ENCODE data around the gene OGG1. TPM values are rescaled to one million over a fixed set of nuclear protein-coding genes. Genes with fewer than 3 reads are reported as not detected.

Gene OGG1
- total RNA-seq, 6 donors from 2014 or later = 13.7 to 49.2 (median 18.3) TPM

DNA sequence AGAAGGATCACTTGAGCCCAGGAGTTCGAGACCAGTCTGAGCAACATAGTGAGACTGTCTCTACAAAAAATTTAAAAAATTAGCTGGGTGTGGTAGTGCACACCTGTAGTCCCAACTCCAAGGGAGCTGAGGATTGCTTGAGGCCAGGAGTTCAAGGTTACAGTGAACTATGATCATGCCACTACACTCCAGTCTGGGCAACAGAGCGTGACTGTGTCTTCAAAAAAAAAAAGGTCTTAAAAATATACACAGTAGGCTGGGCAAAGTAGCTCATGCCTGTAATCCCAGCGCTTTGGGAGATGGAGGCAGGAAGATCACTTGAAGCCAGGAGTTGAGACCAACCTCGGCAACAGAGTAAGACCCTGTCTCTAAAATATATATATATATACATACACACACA is 31.2 kb downstream of the OGG1 start:
- H3K9me3 ChIP-seq = no peaks in the 10 kb centered on the region
- H3K4me1 ChIP-seq = peaks cover 0 to 18% (median 6%) of the 10 kb centered on the region in 4 donors
- H3K27ac ChIP-seq = peak overlapping the region in 2 of 4 donors; percentile 51 to 70
- DNase-seq = no peak
- TF ChIP-seq POLR2A (IDR thresholded peaks at IDR 0.05) (no peak), EP300 (IDR thresholded peaks at IDR 0.05) (no peak), POLR2AphosphoS5 (IDR thresholded peaks at IDR 0.05) (no peak)
- TF ChIP-seq, protein P1, sequence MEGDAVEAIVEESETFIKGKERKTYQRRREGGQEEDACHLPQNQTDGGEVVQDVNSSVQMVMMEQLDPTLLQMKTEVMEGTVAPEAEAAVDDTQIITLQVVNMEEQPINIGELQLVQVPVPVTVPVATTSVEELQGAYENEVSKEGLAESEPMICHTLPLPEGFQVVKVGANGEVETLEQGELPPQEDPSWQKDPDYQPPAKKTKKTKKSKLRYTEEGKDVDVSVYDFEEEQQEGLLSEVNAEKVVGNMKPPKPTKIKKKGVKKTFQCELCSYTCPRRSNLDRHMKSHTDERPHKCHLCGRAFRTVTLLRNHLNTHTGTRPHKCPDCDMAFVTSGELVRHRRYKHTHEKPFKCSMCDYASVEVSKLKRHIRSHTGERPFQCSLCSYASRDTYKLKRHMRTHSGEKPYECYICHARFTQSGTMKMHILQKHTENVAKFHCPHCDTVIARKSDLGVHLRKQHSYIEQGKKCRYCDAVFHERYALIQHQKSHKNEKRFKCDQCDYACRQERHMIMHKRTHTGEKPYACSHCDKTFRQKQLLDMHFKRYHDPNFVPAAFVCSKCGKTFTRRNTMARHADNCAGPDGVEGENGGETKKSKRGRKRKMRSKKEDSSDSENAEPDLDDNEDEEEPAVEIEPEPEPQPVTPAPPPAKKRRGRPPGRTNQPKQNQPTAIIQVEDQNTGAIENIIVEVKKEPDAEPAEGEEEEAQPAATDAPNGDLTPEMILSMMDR (IDR thresholded peaks at IDR 0.05) = no peak
- no peaks in the 10 kb centered on the region for H3K27me3 ChIP-seq
- H3K36me3 ChIP-seq = peaks cover 12 to 62% (median 38%) of the 10 kb centered on the region in 4 donors
- WGBS, 2 donors = 82 to 97% methylated on average over 4 of the region's 4 CpGs
- no peak overlapping the region for H3K4me3 ChIP-seq
- ATAC-seq (ENCODE audit: low FRiP score in 2 of 2) = no peak

DNA sequence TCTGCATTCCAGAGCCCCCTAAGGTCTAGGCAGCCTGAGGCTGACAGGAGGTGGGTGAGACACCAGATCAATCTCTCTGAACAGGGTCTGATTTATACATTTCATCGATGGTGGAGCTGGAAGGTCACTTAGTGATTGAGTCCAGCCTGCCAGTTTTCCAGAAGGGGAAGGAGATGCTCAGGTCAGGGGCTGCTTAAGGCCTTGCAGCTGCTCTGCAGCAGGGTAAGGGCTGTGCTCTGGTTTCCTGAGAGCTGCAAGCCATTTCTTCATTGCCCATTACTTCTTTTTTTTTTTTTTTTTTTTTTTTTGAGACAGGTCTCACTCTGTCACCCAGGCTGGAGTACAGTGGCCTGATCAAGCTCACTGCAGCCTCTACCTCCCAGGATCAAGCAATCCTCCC is 31.8 kb downstream of the OGG1 start:
- H3K9me3 ChIP-seq = no peaks in the 10 kb centered on the region
- peaks cover 0 to 18% (median 6%) of the 10 kb centered on the region in 4 donors for H3K4me1 ChIP-seq
- TF ChIP-seq EP300 (IDR thresholded peaks at IDR 0.05) (no peak), POLR2AphosphoS5 (IDR thresholded peaks at IDR 0.05) (no peak), POLR2A (IDR thresholded peaks at IDR 0.05) (no peak)
- TF ChIP-seq, protein P1 (IDR thresholded peaks at IDR 0.05) = no peak
- H3K27me3 ChIP-seq = no peaks in the 10 kb centered on the region
- peak overlapping the region in 1 of 4 donors; percentile 11 for H3K27ac ChIP-seq
- WGBS, 2 donors = 81 to 91% methylated on average over 1 of the region's 1 CpG
- peaks cover 15 to 69% (median 43%) of the 10 kb centered on the region in 4 donors for H3K36me3 ChIP-seq
- DNase-seq = no peak
- no peak overlapping the region for H3K4me3 ChIP-seq
- no peak for ATAC-seq (ENCODE audit: low FRiP score in 2 of 2)

DNA sequence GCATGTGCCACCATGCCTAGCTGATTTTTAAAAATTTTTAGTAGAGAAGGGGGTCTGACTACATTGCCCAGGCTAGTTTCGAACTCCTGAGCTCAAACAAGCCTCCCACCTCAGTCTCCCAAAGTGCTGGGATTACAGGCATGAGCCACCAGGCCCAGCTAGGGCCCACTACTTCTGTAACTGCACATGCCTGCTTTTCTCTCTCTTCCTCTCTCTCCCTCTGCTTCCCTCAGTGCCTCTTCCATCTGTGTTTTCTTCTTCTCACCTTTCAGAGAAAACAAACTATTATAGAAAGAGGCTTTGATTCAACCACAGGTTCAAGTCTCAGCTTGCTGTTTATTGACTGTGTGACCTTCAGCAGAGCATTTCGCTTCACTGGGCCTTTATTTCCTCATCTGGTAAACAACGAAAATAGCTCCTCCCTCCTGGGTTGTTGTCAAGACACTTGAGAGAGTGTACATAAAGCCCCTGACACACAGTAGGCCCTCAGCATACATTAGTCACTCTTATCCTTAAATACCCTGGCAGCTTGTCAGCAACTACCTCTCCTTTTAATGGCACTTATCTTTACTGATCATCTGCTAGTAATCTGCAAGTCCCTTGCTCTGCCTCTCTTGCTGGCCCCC is 32.3 kb downstream of the OGG1 start:
- WGBS, 2 donors = 63 to 66% methylated on average over 3 of the region's 3 CpGs
- H3K4me3 ChIP-seq = no peak overlapping the region
- peak overlapping the region in 1 of 4 donors; percentile 11 for H3K27ac ChIP-seq
- H3K9me3 ChIP-seq = no peaks in the 10 kb centered on the region
- DNase-seq = no peak
- no peaks in the 10 kb centered on the region for H3K27me3 ChIP-seq
- no peak for TF ChIP-seq POLR2AphosphoS5 (IDR thresholded peaks at IDR 0.05)
- TF ChIP-seq, protein P1 (IDR thresholded peaks at IDR 0.05) = no peak
- TF ChIP-seq POLR2A (IDR thresholded peaks at IDR 0.05) = no peak
- no peak for TF ChIP-seq EP300 (IDR thresholded peaks at IDR 0.05)
- ATAC-seq (ENCODE audit: low FRiP score in 2 of 2) = no peak
- H3K4me1 ChIP-seq = peaks cover 0 to 18% (median 6%) of the 10 kb centered on the region in 4 donors
- H3K36me3 ChIP-seq = peaks cover 17 to 74% (median 46%) of the 10 kb centered on the region in 4 donors

DNA sequence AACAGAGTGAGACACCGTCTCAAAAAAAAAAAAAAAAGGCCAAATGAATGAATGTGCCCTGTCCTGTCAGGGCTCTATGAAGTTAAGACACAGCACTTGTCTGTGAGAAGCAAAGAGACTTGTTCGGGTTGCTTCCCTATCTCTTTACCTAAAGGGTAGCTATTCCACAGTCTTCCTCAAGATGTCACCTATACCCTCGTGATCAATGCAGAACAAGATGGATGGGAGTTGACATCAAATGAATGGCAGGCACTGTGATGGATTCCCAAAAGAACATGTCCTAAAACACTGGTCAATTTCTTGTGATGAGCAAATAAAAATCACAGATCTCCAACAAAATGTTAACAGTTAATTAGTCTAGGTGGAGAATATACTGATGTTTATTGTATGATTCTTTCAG is 33.0 kb downstream of the OGG1 start:
- Histone ChIP-seq H3K4me1 (peaks cover 0 to 18% (median 6%) of the 10 kb centered on the region in 4 donors), H3K27me3 (no peaks in the 10 kb centered on the region), H3K9me3 (no peaks in the 10 kb centered on the region), H3K27ac (no peak overlapping the region), H3K4me3 (no peak overlapping the region), H3K36me3 (peaks cover 17 to 81% (median 49%) of the 10 kb centered on the region in 4 donors)
- TF ChIP-seq EP300 (IDR thresholded peaks at IDR 0.05) (no peak), POLR2AphosphoS5 (IDR thresholded peaks at IDR 0.05) (no peak), POLR2A (IDR thresholded peaks at IDR 0.05) (no peak)
- TF ChIP-seq, protein P1 (IDR thresholded peaks at IDR 0.05) = no peak
- no peak for ATAC-seq (ENCODE audit: low FRiP score in 2 of 2)
- WGBS, 2 donors = 48 to 55% methylated on average over 3 of the region's 3 CpGs
- no peak for DNase-seq

DNA sequence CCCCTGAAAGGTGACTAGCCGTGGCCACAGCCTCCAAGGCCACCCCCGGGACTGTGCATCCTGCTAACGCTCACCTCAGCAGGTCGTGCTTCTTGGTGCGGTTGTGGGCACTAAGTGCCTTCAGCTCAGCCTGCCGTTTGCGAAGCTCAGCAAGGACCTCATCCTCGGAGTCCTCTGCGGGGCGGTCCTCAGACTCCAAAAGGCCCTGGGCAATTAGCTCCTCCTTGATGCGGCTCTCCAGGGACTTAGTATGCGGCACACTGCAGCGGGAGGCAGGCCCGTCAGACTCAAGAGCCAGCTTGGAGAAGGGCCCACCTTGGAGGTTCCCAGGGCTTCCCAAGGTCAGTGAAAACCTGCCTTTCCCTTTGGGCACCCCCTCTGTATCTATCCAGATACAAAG is 34.2 kb downstream of the OGG1 start:
- Histone ChIP-seq H3K4me1 (peaks cover 0 to 13% (median 6%) of the 10 kb centered on the region in 4 donors), H3K9me3 (no peaks in the 10 kb centered on the region), H3K27ac (no peak overlapping the region), H3K4me3 (no peak overlapping the region), H3K36me3 (peaks cover 18 to 88% (median 52%) of the 10 kb centered on the region in 4 donors), H3K27me3 (no peaks in the 10 kb centered on the region)
- ATAC-seq (ENCODE audit: low FRiP score in 2 of 2) (no peak), DNase-seq (no peak)
- no peak for TF ChIP-seq POLR2A (IDR thresholded peaks at IDR 0.05)
- TF ChIP-seq, protein P1 (IDR thresholded peaks at IDR 0.05) = no peak
- no peak for TF ChIP-seq EP300 (IDR thresholded peaks at IDR 0.05)
- no peak for TF ChIP-seq POLR2AphosphoS5 (IDR thresholded peaks at IDR 0.05)
- 100% methylated on average over 3 to 10 of the region's 14 CpGs for WGBS, 2 donors
